GM12864 (cell line): Measurements from ENCODE around the gene HYAL2.

ENCODE experiments used
- DNase-seq: peaks from one replicate; pipeline ENCODE4 v3.0.0-alpha.2; 2011; ENCODE audit warnings: low read depth
- H3K4me3 ChIP-seq: 2 replicates; pipeline ENCODE4 v1.5.1; 2011; ENCODE audit warnings: mild to moderate bottlenecking, low read depth, low read length, control low read depth
- TF ChIP-seq, protein P1 (sequence below): IDR thresholded peaks from 2 replicates; pipeline ENCODE4 v1.5.1; 2011; ENCODE audit warnings: low read depth, mild to moderate bottlenecking, moderate library complexity, low read length, control low read depth, inconsistent platforms; ENCODE audit errors: missing control alignments

HYAL2 gene

DNA sequence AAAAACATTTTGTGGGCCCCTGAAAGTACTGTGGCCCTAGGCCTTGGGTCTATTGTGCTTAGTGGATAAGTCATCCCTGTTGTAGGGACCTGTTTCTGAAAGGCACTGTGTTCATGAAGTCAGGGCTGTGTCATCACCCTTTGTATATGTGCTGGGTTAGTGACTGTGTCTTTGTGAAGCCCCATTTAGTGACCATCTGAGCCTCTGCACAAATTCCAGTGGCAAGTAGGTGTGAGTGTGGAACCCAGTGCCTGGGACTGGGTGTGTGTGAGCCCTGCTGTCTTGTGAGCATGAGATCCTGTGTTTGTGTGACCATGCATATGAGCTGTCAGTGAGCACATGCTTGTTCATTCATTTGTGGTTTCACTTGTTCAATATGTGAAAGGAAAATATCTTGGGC lies 17.9 kb downstream of the HYAL2 start:
- no peak overlapping the region for H3K4me3 ChIP-seq
- no peak for DNase-seq
- TF ChIP-seq, protein P1, sequence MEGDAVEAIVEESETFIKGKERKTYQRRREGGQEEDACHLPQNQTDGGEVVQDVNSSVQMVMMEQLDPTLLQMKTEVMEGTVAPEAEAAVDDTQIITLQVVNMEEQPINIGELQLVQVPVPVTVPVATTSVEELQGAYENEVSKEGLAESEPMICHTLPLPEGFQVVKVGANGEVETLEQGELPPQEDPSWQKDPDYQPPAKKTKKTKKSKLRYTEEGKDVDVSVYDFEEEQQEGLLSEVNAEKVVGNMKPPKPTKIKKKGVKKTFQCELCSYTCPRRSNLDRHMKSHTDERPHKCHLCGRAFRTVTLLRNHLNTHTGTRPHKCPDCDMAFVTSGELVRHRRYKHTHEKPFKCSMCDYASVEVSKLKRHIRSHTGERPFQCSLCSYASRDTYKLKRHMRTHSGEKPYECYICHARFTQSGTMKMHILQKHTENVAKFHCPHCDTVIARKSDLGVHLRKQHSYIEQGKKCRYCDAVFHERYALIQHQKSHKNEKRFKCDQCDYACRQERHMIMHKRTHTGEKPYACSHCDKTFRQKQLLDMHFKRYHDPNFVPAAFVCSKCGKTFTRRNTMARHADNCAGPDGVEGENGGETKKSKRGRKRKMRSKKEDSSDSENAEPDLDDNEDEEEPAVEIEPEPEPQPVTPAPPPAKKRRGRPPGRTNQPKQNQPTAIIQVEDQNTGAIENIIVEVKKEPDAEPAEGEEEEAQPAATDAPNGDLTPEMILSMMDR: no peak

DNA sequence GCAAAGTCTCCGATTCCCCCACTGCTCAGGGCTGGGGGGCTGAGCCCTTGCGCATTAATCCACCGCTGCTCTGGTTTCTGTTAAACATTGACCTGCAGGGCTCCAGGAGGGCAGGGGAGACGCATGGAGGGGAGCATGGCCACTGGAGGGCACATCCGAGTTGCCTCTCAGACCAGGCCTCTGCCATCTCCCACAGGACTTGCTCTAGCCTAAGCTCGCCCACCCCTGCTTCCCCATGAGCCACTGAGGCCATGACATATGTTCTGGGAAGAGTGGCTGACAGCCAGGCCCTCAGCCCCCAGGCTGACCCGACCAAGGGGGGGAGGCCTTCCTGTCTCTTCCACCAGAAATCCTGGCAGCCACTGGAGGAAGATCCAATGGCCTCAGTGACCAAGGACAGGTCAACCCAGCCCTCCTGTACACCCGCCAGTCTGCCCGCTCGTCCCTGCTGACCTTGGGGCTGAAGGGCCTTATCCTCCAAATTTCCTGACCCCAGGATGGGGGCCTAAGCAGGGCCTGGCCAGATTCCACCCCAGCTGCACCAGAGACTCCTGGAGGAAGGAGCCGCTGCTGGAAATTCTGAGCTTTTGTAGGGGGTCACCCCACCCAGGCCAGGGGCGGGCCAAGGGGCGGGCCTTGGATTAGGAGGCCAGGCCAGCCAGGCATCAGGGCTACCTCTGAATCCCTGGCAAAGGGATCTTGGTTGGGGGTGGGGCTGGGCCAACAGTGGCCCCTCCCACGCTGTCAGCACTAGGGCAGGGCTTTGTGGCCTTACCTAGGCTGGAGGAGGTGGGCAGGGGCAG lies 19.3 kb downstream of the HYAL2 start, which contains the start of gene HYAL1:
HYAL1 (minus strand) TSS at position 562 of the 803 bp plus-strand sequence. CDS start 618 bp downstream, outside the sequence.
- TF ChIP-seq, protein P1: no peak
- no peak within 1 kb of the TSS for H3K4me3 ChIP-seq
- no peak for DNase-seq

DNA sequence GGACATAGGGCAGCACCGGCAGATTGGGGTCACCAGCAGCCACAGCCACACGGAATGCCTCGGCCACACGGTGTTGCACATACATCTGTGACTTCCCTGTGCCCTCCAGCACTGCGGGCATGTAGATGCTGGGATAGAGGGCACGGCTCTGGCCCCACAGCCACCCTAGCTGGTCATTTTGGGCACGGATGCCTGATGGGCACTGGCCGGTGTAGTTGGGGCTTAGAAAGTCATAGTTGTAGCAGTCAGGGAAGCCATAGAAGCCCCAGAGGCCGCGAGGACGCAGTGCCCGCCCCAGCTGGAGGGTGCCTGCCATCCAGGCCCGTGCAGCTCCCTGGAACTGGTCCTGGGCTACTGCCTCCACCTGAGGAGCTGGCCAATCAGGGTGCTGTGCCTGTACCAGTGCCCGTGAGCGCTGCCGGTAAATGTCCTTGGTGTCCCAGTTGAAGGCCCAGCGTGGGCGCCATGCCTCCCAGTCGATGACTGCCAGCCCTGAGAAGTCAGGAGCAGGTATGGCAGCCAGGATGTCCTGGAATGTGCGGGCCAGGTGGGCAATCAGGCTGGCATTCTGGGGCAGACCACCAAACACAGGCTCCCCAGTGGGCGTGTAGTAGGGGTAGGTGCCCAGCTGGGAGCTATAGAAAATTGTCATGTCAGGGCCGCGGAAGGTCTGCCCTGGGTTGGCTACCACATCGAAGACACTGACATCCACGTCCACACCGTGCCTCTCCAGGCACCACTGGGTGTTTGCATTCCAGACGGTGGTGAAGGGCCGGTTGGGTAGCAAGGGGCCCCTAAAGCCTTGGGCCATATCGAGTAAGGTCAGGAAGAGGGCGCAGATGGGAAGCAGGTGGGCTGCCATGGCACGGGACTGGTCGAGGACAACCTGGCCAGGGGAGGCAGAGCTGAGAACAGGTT lies 20.2 kb downstream of the HYAL2 start:
- H3K4me3 ChIP-seq: no peak overlapping the region
- TF ChIP-seq, protein P1: no peak
- no peak for DNase-seq

DNA sequence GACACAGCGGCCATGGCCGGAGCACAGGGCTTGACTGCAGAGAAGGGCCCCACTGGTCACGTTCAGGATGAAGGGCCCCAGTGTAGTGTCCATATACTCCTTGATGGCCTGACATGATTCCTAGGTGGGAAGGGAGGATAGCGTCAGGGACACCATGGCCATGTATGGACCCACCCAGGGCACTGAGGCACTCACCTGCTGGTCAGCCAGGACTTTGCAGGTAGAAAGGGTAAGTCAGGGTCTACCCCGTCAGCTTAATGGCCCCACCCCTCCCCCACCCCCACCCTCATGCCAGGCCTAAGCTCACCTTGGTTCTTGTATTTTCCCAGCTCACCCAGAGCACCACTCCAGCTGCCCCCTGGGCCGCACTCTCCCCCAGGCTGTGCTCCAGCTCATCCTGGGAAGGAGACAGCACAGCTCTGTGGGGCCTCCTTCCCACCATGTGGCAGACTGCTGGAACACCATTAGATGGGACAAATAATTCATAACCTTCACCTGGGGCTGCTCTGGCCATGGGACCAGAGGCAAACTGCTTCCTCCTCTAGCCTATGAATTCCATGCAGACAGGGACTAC lies 21.8 kb downstream of the HYAL2 start:
- TF ChIP-seq, protein P1: no peak
- no peak for DNase-seq
- peak overlapping the region; percentile 62 for H3K4me3 ChIP-seq

DNA sequence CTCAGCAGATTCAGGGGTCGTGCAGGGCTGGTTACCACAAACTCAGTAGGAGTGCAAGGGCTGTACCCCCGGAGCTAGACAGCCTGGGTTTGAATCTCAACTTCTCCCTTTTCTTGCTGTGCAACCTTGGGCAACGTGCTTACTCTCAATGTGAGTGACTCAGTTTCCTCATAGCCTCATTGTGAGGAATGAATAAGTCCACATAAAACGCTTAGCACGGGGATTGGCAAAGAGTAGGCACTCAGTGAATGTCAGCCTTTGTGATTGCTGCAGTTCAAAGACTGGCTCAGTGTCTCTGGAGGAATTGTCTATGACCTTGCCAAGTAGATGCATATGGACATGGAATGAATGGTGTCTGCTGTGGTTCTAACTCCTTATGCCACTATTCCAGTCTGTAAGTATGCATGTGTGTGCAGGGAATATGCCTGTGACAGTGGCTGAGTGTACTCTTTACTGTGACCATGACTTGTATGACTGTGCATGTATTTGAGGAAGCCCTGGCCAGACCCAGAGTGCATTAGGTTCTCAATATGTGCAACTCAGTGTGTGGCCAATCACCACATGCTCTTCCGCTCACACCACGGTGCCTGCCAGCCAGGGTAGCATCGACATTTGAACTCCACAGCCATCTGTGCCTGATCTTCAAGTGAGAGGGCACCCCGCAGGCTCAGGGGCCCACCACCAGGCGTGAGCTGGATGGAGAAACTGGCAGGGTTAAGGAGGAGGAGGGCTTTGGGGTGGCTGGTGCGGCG lies 22.4 kb downstream of the HYAL2 start:
- TF ChIP-seq, protein P1: no peak
- DNase-seq: no peak

DNA sequence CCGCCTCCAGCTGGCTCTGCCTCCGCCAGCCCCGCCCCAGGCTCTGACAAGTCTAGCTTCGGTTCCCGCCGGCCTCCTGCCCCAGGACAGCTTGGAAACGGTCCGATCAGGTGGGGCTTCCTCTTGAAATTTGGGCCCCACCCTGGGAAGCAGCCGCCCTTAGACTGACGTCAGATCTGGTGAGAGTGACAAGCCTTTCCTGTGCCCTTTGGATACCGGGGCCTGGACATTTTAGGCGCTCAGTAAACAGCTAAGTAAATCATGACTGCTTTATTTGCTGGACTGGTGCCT lies 23.0 kb downstream of the HYAL2 start:
- TF ChIP-seq, protein P1: no peak
- peak overlapping the region; percentile 62 for H3K4me3 ChIP-seq
- DNase-seq: no peak

More for the DNA sequence above, 22.4 kb downstream of the HYAL2 start:
- peak overlapping the region; percentile 62 for H3K4me3 ChIP-seq
